K562 (cell line): ENCODE results near the gene DYRK1B. TPM values are rescaled to one million over a fixed set of nuclear protein-coding genes. Genes with fewer than 3 reads are reported as not detected.

Experiments used
- GABPB1 ChIP-seq: sonication (generic); formaldehyde crosslinking; IDR thresholded peaks from 2 replicates; pipeline ENCODE4 v1.8.0; 2022; ENCODE audit warnings: mild to moderate bottlenecking, missing genetic modification reagents
- GATAD2B ChIP-seq: fragments of 450-650 bp; IDR thresholded peaks from 2 replicates; pipeline ENCODE4 v1.6.1; 2017; ENCODE audit warnings: mild to moderate bottlenecking, borderline replicate concordance
- MITF ChIP-seq: IDR thresholded peaks from 2 replicates; pipeline ENCODE4 v1.6.1; 2014; ENCODE audit warnings: antibody characterized with exemption
- NR2C2 ChIP-seq, 2 experiments: fragments of 200-800 bp in 1 of 2; sonication (Bioruptor generic) in 1 of 2; sonication (generic) in 1 of 2; formaldehyde crosslinking in 1 of 2; IDR thresholded peaks; 2 replicates each; pipeline versions ENCODE4 v1.6.1 to v1.8.0; 2016 to 2022; ENCODE audit warnings: mild to moderate bottlenecking in 1 of 2, missing compliant biosample characterization in 1 of 2, missing genetic modification characterization in 1 of 2, missing genetic modification reagents in 1 of 2
- POU5F1 ChIP-seq: fragments of 150-350 bp; IDR thresholded peaks from 2 replicates; pipeline ENCODE4 v1.6.1; 2014; ENCODE audit warnings: borderline replicate concordance, low read length, low read depth, mild to moderate bottlenecking; ENCODE audit not compliant: partially characterized antibody
- SMARCA5 ChIP-seq: fragments of 450-650 bp; IDR thresholded peaks from 2 replicates; pipeline ENCODE4 v1.6.1; 2016
- TAL1 ChIP-seq: fragments of 450-650 bp; IDR thresholded peaks from 2 replicates; pipeline ENCODE4 v1.6.1; 2016; ENCODE audit warnings: mild to moderate bottlenecking
- TBP ChIP-seq: optimal IDR thresholded peaks from 2 replicates; pipeline ENCODE3; 2011; ENCODE audit warnings: low read depth, low read length, improper control_type of control experiment
- USF1 ChIP-seq: sonication (generic); formaldehyde crosslinking; IDR thresholded peaks from 2 replicates; pipeline ENCODE4 v1.9.0; 2022; ENCODE audit warnings: mild to moderate bottlenecking, missing genetic modification reagents
- USF2 ChIP-seq: sonication (generic); formaldehyde crosslinking; IDR thresholded peaks from 2 replicates; pipeline ENCODE4 v1.5.0; 2020; ENCODE audit warnings: missing genetic modification reagents
- ZFX ChIP-seq: sonication (generic); formaldehyde crosslinking; IDR thresholded peaks from 2 replicates; pipeline ENCODE4 v1.8.0; 2022; ENCODE audit warnings: mild to moderate bottlenecking, missing genetic modification reagents, moderate library complexity
- ZNF121 ChIP-seq: sonication (generic); formaldehyde crosslinking; conservative IDR thresholded peaks from 2 replicates; pipeline ENCODE4 v1.8.0; 2022; ENCODE audit warnings: missing genetic modification reagents
- ZNF589 ChIP-seq: fragments of 200-800 bp; sonication (Bioruptor generic); IDR thresholded peaks from 2 replicates; pipeline ENCODE4 v1.6.1; 2016; ENCODE audit warnings: low read depth, missing genetic modification characterization, missing compliant biosample characterization
- polyA plus RNA-seq, 8 experiments: library from polyadenylated mRNA; depleted of rRNA in 4 of 8; stranded (reverse) in 5 of 8; unstranded in 3 of 8; fragments of >200 nt; fragmentation: Nextera tagmentation in 2 of 8; fragmentation: Illumina TruSeq in 1 of 8; extraction: Ambion mirVana in 2 of 8; extraction: Trizol in 1 of 8; gene quantifications; 2 replicates each; pipeline versions ENCODE4 v1.2.1 to v1.2.3, GENCODE V29; 2011 to 2014; ENCODE audit warnings: inconsistent platforms in 1 of 8, missing spikeins in 1 of 8
- total RNA-seq, 7 experiments: library from RNA; depleted of rRNA in 6 of 7; stranded (reverse); fragments of >200 nt in 6 of 7; fragmentation: Illumina TruSeq in 2 of 7; extraction: Trizol in 2 of 7; gene quantifications; 2 replicates each; pipeline versions ENCODE4 v1.2.1 to v1.2.3, GENCODE V29; 2011 to 2021; ENCODE audit warnings: low replicate concordance in 1 of 7
- TF ChIP-seq, protein P1 (sequence below): sonication (generic); formaldehyde crosslinking; IDR thresholded peaks from 2 replicates; pipeline ENCODE4 v1.8.0; 2022; ENCODE audit warnings: missing genetic modification reagents, mild to moderate bottlenecking, borderline replicate concordance
- TF ChIP-seq, protein P2 (sequence below): fragments of 250-450 bp; sonication (Bioruptor Pico); IDR thresholded peaks from 2 replicates; pipeline ENCODE4 v1.9.0; 2021; ENCODE audit warnings: mild to moderate bottlenecking
- TF ChIP-seq, protein P3 (sequence below): fragments of 200-800 bp; sonication (Bioruptor generic); IDR thresholded peaks from 2 replicates; pipeline ENCODE4 v1.6.1; 2016; ENCODE audit warnings: missing genetic modification characterization, missing compliant biosample characterization

DYRK1B gene
- total and polyA plus RNA-seq, 9 of the 15 experiments (the other 6 are each of a cell fraction or from before 2014, with no cell fraction given): 0.91 to 5.2 (median 1.5) TPM; not detected in 2

- TF ChIP-seq, protein P1, sequence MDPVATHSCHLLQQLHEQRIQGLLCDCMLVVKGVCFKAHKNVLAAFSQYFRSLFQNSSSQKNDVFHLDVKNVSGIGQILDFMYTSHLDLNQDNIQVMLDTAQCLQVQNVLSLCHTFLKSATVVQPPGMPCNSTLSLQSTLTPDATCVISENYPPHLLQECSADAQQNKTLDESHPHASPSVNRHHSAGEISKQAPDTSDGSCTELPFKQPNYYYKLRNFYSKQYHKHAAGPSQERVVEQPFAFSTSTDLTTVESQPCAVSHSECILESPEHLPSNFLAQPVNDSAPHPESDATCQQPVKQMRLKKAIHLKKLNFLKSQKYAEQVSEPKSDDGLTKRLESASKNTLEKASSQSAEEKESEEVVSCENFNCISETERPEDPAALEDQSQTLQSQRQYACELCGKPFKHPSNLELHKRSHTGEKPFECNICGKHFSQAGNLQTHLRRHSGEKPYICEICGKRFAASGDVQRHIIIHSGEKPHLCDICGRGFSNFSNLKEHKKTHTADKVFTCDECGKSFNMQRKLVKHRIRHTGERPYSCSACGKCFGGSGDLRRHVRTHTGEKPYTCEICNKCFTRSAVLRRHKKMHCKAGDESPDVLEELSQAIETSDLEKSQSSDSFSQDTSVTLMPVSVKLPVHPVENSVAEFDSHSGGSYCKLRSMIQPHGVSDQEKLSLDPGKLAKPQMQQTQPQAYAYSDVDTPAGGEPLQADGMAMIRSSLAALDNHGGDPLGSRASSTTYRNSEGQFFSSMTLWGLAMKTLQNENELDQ (CRISPR knock-in tag): no peak
- peak; percentile 52 for TF ChIP-seq ZFX (CRISPR knock-in tag)
- TF ChIP-seq POU5F1: no peak
- no peak for TF ChIP-seq ZNF589
- TF ChIP-seq GABPB1 (CRISPR knock-in tag): no peak
- no peak for TF ChIP-seq GATAD2B
- TF ChIP-seq MITF: no peak
- TF ChIP-seq TAL1: no peak; the same call in 1 of the 2 replicates
- TF ChIP-seq ZNF121 (CRISPR knock-in tag): no peak
- no peak for TF ChIP-seq NR2C2 (CRISPR knock-in tag; IDR thresholded peaks at IDR 0.05)
- peak; percentile 76 for TF ChIP-seq NR2C2 (tag; IDR thresholded peaks at IDR 0.05)
- TF ChIP-seq, protein P2, sequence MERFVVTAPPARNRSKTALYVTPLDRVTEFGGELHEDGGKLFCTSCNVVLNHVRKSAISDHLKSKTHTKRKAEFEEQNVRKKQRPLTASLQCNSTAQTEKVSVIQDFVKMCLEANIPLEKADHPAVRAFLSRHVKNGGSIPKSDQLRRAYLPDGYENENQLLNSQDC (CRISPR knock-in tag): no peak
- TF ChIP-seq TBP: no peak
- TF ChIP-seq SMARCA5: no peak
- peak; percentile 92 for TF ChIP-seq USF1 (CRISPR knock-in tag)
- TF ChIP-seq, protein P3, sequence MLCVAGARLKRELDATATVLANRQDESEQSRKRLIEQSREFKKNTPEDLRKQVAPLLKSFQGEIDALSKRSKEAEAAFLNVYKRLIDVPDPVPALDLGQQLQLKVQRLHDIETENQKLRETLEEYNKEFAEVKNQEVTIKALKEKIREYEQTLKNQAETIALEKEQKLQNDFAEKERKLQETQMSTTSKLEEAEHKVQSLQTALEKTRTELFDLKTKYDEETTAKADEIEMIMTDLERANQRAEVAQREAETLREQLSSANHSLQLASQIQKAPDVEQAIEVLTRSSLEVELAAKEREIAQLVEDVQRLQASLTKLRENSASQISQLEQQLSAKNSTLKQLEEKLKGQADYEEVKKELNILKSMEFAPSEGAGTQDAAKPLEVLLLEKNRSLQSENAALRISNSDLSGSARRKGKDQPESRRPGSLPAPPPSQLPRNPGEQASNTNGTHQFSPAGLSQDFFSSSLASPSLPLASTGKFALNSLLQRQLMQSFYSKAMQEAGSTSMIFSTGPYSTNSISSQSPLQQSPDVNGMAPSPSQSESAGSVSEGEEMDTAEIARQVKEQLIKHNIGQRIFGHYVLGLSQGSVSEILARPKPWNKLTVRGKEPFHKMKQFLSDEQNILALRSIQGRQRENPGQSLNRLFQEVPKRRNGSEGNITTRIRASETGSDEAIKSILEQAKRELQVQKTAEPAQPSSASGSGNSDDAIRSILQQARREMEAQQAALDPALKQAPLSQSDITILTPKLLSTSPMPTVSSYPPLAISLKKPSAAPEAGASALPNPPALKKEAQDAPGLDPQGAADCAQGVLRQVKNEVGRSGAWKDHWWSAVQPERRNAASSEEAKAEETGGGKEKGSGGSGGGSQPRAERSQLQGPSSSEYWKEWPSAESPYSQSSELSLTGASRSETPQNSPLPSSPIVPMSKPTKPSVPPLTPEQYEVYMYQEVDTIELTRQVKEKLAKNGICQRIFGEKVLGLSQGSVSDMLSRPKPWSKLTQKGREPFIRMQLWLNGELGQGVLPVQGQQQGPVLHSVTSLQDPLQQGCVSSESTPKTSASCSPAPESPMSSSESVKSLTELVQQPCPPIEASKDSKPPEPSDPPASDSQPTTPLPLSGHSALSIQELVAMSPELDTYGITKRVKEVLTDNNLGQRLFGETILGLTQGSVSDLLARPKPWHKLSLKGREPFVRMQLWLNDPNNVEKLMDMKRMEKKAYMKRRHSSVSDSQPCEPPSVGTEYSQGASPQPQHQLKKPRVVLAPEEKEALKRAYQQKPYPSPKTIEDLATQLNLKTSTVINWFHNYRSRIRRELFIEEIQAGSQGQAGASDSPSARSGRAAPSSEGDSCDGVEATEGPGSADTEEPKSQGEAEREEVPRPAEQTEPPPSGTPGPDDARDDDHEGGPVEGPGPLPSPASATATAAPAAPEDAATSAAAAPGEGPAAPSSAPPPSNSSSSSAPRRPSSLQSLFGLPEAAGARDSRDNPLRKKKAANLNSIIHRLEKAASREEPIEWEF (CRISPR knock-in tag): no peak
- TF ChIP-seq USF2 (CRISPR knock-in tag): peak; percentile 66
These were observed 5.8 kb upstream of the DYRK1B start (continued) for GRCh38 chr19:39839678-39840327.
